ENCODE results near the gene ZSWIM1.

The ZSWIM1 gene

GRCh38 chr20:45880988-45881788, at the start of gene ZSWIM1:
Gene ZSWIM1, plus strand, starts transcription at chr20:45881227. Its CDS starts 1,366 bp downstream, at chr20:45882593.
- DNase-seq: peak; percentile 97

GRCh38 chr20:45832619-45833018, 48.4 kb upstream of the ZSWIM1 start:
- DNase-seq: no peak

- no peak for DNase-seq
These were observed 47.8 kb upstream of the ZSWIM1 start, which contains the start of gene SNX21 for GRCh38 chr20:45833030-45833882. Gene SNX21, plus strand, starts transcription at chr20:45833799. Its CDS starts 121 bp downstream, at chr20:45833920.

- DNase-seq: no peak
These were observed 46.9 kb upstream of the ZSWIM1 start for GRCh38 chr20:45833883-45834796.

GRCh38 chr20:45834797-45835161, 46.2 kb upstream of the ZSWIM1 start:
- DNase-seq: no peak

DNA sequence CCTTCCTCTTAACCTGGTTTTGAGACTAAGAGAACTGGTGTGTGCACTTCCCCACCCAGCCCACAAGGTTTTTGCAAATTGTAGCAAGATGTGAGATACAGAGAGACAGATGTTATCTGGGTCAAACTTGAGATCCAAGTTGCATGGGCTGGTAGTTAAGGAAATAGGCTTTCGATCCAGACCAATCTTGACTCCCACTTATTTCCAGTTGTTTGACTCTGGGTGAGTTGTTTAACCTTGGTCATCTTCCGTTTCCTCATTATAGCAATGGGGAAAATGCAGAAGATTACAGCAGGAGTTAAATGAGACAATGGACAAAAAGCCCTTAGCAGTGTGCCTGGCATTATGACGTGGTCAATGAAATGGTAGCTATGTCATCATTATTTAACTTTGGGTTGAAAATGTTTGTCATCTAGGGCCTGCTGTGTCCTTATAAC, 45.7 kb upstream of the ZSWIM1 start:
- no peak for DNase-seq

- no peak for DNase-seq
These were observed 45.2 kb upstream of the ZSWIM1 start for GRCh38 chr20:45835825-45836224.

GRCh38 chr20:45836841-45837240, 44.2 kb upstream of the ZSWIM1 start:
- no peak for DNase-seq

- no peak for DNase-seq
These were observed 40.3 kb upstream of the ZSWIM1 start for GRCh38 chr20:45840700-45841198.

DNA sequence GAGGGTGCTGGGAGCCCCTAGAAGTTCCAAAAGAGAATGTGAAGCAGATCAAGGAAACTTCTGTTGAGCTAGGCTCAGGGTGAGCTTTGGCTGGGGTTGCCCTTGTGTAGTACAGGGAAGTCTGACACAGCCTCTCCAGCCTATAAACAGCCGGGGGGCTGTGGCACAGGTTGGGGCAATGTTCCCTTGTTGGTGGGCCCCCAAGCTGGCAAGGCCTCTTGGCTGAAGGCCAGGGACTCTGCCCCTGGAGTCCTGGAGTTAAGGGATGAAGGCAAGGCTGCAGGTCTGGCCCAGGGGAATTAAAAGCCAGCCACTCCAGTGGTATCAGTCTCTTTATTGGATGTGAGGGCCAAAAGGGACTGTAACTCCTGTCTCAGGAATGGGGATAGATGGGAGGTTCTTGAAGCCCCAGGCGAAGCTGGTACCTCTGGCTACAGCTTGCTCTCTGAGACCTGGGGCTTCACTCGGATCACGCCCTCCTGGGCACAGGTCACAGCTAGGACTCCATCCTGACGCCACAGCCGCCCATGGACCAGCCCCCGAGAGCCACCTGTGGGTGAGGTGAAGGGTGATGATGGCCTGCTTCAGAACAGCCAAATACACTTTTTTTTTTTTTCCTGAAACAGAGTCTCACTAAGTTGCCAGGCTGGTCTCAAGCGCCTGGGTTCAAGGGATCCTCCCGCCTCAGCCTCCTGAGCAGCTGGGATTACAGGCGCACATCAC, 39.5 kb upstream of the ZSWIM1 start:
- DNase-seq: no peak

DNA sequence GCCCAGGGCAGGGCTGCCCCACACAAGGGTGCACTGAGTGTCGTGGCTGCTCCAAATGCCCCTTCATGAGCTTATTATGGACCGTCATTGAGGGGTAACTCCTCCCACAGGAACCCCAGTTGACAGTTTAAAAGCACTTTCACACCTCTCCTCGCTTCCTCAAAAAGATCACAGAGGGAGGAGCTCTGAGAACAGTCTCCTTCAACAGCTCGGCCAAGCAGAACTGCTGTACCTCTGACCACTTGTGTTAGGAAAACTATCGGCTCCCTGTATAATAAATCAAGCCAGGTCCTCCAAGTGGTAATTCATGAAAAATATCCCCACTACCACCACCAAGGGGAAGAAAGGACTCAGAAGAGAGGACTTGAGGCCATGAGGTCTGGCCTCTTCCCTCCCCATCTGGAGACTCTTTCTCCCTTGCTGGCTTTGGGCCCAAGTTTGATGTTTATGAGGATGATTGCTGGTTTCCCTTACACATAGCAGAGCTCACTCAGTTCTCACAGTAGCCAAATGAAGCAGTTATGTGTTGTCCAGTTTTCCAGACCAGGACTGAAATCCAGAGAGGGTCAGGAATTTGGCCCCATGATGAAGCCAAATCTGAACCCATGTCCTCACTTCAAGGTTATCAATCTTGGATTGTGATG, 38.7 kb upstream of the ZSWIM1 start:
- no peak for DNase-seq

DNA sequence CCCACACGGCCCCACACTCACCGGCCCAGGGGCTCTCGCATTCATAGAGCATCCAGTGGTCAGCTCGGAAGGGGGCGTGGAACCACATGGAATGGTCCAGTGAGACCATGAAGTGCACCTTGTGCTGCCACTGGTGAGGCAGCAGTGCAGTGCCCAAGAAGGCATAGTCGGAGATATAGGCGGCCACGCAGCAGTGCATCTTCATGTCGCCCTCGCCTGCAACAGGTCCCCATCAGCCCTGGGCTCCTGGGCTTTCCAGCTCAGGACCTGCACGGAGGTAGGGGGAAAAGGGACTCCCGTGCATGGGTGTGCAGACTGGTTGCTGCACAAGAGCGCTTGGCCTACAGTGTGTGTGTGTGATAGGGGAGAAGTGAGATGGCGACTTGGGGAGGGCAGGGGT, 37.5 kb upstream of the ZSWIM1 start:
- DNase-seq: no peak

GRCh38 chr20:45845452-45845851, 35.6 kb upstream of the ZSWIM1 start:
- no peak for DNase-seq

DNA sequence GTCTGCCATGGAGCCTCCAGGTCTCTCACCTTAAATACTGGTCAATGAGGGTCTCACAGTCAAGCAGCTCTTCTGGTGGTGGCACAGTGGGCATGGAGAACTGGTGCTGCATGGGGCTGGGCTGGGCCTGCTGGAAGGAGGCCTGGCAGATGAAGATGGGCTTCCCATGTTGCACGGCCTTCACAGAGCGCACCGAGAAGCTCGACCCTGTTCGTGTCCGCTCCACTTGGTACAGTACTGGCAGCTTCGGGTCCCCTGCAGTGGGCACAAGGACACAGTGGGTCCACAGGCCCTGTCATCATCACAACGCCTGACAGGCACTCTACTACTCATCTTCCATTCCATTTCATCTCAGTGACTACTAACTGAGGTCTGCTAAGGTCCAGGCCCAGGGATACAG, 32.6 kb upstream of the ZSWIM1 start:
- no peak for DNase-seq

DNA sequence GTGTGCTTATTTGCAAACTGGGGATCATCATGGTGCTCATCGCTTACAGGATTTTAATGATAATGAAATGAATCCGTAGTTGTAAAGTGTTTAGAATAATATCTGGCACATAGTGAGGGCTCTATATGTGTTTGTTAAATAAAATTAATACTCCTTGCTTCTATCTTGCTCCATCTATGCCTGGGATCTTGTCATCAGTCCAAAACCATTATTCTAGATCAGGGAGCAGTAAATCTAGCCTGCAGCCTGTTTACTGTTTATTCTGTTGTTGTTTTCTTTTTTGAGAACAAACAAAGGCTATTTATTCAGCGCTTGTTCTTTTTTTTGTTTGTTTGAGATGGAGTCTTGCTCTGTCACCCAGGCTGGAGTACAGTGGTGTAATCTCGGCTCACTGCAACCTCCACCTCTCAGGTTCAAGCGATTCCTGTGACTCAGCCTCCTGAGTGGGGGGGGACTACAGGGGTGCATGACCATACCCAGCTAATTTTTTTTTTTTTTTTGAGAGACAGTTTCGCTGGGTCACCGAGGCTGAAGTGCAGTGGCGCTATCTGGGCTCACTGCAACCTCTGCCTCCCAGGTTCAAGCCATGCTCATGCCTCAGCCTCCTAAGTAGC, 32.0 kb upstream of the ZSWIM1 start:
- no peak for DNase-seq

GRCh38 chr20:45850238-45850637, 30.8 kb upstream of the ZSWIM1 start:
- no peak for DNase-seq

DNA sequence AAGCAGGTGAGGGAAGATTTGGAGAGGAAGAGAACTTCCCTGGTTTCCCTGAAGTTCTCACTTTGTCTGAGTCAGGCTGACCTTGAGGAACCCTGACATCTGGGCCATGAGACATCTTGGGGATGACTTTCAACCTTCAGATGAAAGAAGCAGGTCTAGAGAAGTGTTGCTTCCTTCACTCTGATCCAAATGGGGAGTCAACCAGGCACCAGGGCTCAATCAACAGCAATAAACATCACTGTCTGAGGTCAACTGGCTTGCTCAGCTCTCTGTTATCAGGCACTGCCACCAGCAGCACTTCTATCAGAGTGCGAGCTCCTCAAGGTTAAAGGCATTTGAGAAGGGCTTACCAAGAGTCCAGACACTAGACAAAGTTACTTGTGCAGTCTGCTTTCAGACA, 30.1 kb upstream of the ZSWIM1 start:
- no peak for DNase-seq

- no peak for DNase-seq
These were observed 29.5 kb upstream of the ZSWIM1 start for GRCh38 chr20:45851501-45851900.

DNA sequence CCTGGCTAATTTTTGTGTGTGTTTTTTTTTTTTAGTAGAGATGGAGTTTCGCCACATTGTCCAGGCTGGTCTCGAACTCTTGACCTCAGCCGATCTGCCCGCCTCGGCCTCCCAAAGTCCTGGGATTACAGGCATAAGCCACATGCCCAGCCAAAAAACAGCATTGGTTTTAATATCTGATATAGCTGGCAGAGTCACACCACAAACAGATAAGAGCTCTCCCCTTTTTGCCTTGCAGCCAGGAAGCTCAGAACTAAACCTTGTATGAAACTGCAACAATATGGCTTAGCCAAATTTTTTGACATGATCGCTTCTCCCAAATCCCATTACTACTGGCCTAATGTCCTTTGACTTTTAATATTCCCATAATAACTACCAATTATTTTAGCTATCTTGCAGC, 28.7 kb upstream of the ZSWIM1 start:
- DNase-seq: no peak

GRCh38 chr20:45853484-45853883, 27.5 kb upstream of the ZSWIM1 start:
- no peak for DNase-seq

Data from GDM1 (cell line).